BLaER1 treated with 17β-estradiol and CSF1 and Interleukin-3, amounts not matched to agents 10 nM and 100 nM (cell line): Measurements from ENCODE around the gene LYRM4.

ENCODE experiments used
- H3K27ac ChIP-seq, 11 experiments: shearing (Covaris generic); formaldehyde crosslinking; 2 replicates each; pipeline ENCODE4 v1.8.1; 2022
- H3K27me3 ChIP-seq, 11 experiments: shearing (Covaris generic); formaldehyde crosslinking; 2 replicates each; pipeline ENCODE4 v1.8.1; 2022
- H3K36me3 ChIP-seq, 11 experiments: shearing (Covaris generic); formaldehyde crosslinking; 2 replicates each; pipeline ENCODE4 v1.8.1; 2022
- H3K4me1 ChIP-seq, 10 experiments: shearing (Covaris generic); formaldehyde crosslinking; 2 replicates each; pipeline ENCODE4 v1.8.1; 2022
- H3K4me2 ChIP-seq, 11 experiments: shearing (Covaris generic); formaldehyde crosslinking; 2 replicates each; pipeline ENCODE4 v1.8.1; 2022
- H3K4me3 ChIP-seq, 10 experiments: shearing (Covaris generic); formaldehyde crosslinking; 2 replicates each; pipeline ENCODE4 v1.8.1; 2022
- H3K9ac ChIP-seq, 11 experiments: shearing (Covaris generic); formaldehyde crosslinking; 2 replicates each; pipeline ENCODE4 v1.8.1; 2022
- H3K9me3 ChIP-seq, 11 experiments: shearing (Covaris generic); formaldehyde crosslinking; replicated peaks in 1 of 11; 2 replicates each; pipeline ENCODE4 v1.8.1; 2022
- H4K20me1 ChIP-seq, 11 experiments: shearing (Covaris generic); formaldehyde crosslinking; 2 replicates each; pipeline ENCODE4 v1.8.1; 2022
- Cebpa-rat ChIP-seq, 11 experiments: shearing (Covaris generic); IDR thresholded peaks; 2 replicates each; pipeline ENCODE4 v1.8.1; 2022

Gene LYRM4

DNA sequence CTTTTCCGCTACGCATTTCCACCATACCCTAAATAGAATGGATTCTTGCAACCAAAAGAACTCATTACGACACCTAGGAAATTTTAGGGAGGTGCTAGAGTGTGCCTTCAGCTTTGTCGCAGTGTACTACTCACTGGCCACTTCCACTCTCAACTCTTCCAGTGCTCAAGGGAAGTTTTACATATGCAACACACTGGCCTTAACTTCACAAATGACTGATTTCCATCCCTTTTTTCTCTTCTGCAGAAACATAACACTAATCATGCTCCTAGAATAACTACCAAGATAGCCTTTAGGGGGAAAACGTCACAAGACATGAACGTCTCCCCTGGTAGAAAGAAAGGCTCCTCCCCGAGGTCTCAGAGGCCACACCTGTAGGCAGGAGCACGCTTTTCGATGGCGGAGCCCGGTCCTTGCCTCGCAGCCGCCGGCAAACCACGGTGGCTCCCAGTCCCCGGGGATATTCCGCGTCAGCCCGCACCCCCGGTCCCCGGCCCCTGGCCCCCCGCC lies 584 bp downstream of the LYRM4 start:
- Histone ChIP-seq H3K9me3 (no peaks in the 10 kb centered on the region), H3K4me2 (peak overlapping the region; percentile 80 to 93 (median 86)), H3K27ac (peak overlapping the region; percentile 51 to 100 (median 98); a peak in 21 of 22 replicates), H3K27me3 (no peaks in the 10 kb centered on the region), H4K20me1 (peaks cover 0 to 32% (median 0%) of the 10 kb centered on the region in 11 experiments; a peak in 3 of 22 replicates), H3K4me3 (peak overlapping the region; percentile 80 to 97 (median 88)), H3K9ac (peak overlapping the region; percentile 62 to 99 (median 98)), H3K36me3 (peaks cover 0 to 41% (median 23%) of the 10 kb centered on the region in 11 experiments; a peak in 13 of 22 replicates), H3K4me1 (peaks cover 22 to 34% (median 29%) of the 10 kb centered on the region in 10 experiments)
- TF ChIP-seq Cebpa-rat (IDR thresholded peaks at IDR 0.05) = peak in 3 of 11 experiments; percentile 36 to 83 (median 44); a peak in 4 of 22 replicates

DNA sequence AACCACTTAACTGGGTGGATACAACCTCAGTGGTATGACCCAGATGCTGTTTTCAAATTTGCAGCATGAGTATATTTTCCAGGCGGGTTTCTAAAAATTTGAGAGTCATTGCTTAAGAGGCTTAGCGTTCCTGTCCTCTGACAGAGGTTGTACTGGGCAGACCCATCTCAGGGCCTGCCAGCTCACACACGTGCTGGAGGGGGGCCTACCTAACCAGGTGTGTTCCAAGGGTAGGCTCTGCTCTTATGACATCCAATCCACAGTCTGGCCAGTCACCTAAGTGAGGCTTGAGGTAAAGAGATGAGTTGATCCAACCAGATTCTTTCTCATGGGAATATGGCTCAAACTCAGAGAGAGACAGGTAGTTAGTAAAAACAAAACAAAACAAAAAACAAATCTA lies 1.3 kb downstream of the LYRM4 start:
- Histone ChIP-seq H3K4me1 (peaks cover 22 to 34% (median 29%) of the 10 kb centered on the region in 10 experiments), H3K36me3 (peaks cover 0 to 49% (median 30%) of the 10 kb centered on the region in 11 experiments; a peak in 15 of 22 replicates), H4K20me1 (peaks cover 0 to 39% (median 0%) of the 10 kb centered on the region in 11 experiments; a peak in 4 of 22 replicates), H3K9ac (peak overlapping the region; percentile 62 to 99 (median 98); a peak in 21 of 22 replicates), H3K27ac (peak overlapping the region; percentile 51 to 100 (median 98); a peak in 21 of 22 replicates), H3K4me3 (peak overlapping the region; percentile 80 to 97 (median 88)), H3K9me3 (no peaks in the 10 kb centered on the region), H3K27me3 (no peaks in the 10 kb centered on the region), H3K4me2 (peak overlapping the region; percentile 80 to 93 (median 86))
- TF ChIP-seq Cebpa-rat (IDR thresholded peaks at IDR 0.05) = no peak

DNA sequence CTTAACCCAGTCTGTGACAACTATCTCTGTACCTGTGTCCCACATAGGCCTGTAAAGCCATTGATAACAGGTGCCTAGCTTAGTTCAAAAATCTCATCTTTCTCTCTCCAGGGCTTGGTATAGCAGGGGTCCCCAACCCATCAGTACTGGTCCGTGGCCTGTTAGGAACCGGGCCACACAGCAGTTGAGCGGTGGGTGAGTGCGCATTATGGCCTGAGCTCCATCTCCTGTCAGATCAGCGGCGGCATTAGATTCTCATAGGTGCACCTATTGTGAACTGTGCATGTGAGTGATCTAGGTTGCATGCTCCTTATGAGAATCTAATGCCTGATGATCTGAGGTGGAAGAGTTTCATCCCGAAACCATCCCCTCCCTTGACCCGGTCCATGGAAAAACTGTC lies 3.4 kb downstream of the LYRM4 start:
- H3K9me3 ChIP-seq = no peaks in the 10 kb centered on the region
- H3K4me3 ChIP-seq = no peak overlapping the region
- peak overlapping the region in 2 of 11 experiments; percentile 17 to 31; a peak in 2 of 22 replicates for H3K4me2 ChIP-seq
- peaks cover 5 to 68% (median 46%) of the 10 kb centered on the region in 11 experiments; a peak in 17 of 22 replicates for H3K36me3 ChIP-seq
- H3K27me3 ChIP-seq = no peaks in the 10 kb centered on the region
- no peak overlapping the region; a peak in 1 of 22 replicates for H3K27ac ChIP-seq
- no peak for TF ChIP-seq Cebpa-rat (IDR thresholded peaks at IDR 0.05)
- peaks cover 17 to 28% (median 24%) of the 10 kb centered on the region in 10 experiments for H3K4me1 ChIP-seq
- peaks cover 0 to 60% (median 7%) of the 10 kb centered on the region in 11 experiments; a peak in 9 of 22 replicates for H4K20me1 ChIP-seq
- H3K9ac ChIP-seq = no peak overlapping the region

DNA sequence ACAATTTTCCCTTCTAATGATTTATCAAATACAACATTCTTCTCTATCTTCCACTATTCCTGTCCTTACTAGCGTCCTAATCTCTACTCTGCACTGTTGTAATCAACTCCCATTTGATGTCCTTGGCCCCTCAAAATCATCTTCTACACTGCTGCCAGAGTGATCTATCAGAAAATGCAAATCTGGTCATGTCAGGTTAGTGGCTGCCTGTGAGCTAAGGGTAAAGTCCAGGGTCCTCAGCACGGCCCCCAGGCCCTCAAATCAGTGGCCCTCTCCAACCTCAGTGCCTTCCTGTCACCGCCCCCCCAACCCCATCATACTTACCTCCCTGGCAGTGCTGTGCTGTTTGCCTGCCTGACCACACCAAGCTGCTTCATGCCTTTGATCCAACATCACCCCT lies 3.8 kb downstream of the LYRM4 start:
- no peak overlapping the region for H3K4me2 ChIP-seq
- no peak overlapping the region for H3K4me3 ChIP-seq
- no peaks in the 10 kb centered on the region for H3K9me3 ChIP-seq
- H4K20me1 ChIP-seq = peaks cover 0 to 64% (median 7%) of the 10 kb centered on the region in 11 experiments; a peak in 9 of 22 replicates
- no peaks in the 10 kb centered on the region for H3K27me3 ChIP-seq
- no peak overlapping the region for H3K9ac ChIP-seq
- TF ChIP-seq Cebpa-rat (IDR thresholded peaks at IDR 0.05) = no peak
- H3K27ac ChIP-seq = no peak overlapping the region; a peak in 1 of 22 replicates
- H3K4me1 ChIP-seq = peaks cover 13 to 24% (median 20%) of the 10 kb centered on the region in 10 experiments
- peaks cover 9 to 72% (median 46%) of the 10 kb centered on the region in 11 experiments; a peak in 18 of 22 replicates for H3K36me3 ChIP-seq

DNA sequence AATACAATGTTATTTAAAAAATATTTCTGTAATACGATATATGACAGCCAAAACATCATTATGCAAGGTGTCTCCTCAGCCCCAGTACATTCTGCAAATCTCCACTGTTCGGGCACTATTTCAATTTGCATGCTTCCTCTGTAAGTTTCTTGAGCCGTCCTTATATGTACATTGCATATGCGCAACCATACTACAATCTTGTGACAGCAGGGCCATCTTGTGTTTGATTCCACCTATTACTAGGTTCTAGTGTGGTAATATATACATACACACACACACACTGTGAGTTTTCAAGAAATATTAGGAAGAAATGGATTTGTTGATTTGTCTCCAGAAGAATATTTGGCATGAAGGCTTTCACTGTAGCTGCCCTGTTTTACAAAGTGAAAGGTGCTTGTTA lies 9.8 kb downstream of the LYRM4 start:
- Histone ChIP-seq H4K20me1 (peaks cover 0 to 100% (median 50%) of the 10 kb centered on the region in 11 experiments; a peak in 14 of 22 replicates), H3K9me3 (no peaks in the 10 kb centered on the region), H3K36me3 (peaks cover 9 to 64% (median 40%) of the 10 kb centered on the region in 11 experiments; a peak in 19 of 22 replicates), H3K4me2 (no peak overlapping the region), H3K4me1 (peaks cover 0 to 8% (median 0%) of the 10 kb centered on the region in 10 experiments; a peak in 5 of 20 replicates), H3K4me3 (no peak overlapping the region), H3K27ac (no peak overlapping the region), H3K27me3 (no peaks in the 10 kb centered on the region), H3K9ac (no peak overlapping the region)
- no peak for TF ChIP-seq Cebpa-rat (IDR thresholded peaks at IDR 0.05)

DNA sequence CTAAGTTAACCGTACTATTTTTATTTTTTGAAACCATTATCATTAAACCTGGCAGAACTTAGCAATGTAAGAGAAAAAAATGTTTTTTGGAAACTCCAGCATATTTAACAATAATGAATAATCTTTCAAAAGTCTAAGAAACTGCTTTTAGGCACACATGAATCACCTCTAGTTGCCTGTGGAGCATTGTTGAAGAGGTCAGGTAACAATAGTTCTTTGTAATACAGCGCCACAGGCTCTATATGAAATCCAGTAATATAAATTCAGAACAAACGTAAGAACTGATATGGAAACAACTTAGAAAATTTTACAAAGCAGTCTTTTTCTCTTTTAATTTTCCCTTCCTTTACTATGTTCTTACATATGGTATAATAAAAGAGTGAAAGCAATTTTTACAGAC lies 10.3 kb downstream of the LYRM4 start:
- Histone ChIP-seq H3K4me3 (no peak overlapping the region), H3K27me3 (no peaks in the 10 kb centered on the region), H3K27ac (no peak overlapping the region), H3K4me1 (peaks cover 0 to 13% (median 0%) of the 10 kb centered on the region in 10 experiments; a peak in 5 of 20 replicates), H3K4me2 (no peak overlapping the region), H3K9ac (no peak overlapping the region), H3K9me3 (no peaks in the 10 kb centered on the region), H3K36me3 (peaks cover 9 to 64% (median 42%) of the 10 kb centered on the region in 11 experiments; a peak in 19 of 22 replicates), H4K20me1 (peaks cover 0 to 100% (median 54%) of the 10 kb centered on the region in 11 experiments; a peak in 14 of 22 replicates)
- no peak for TF ChIP-seq Cebpa-rat (IDR thresholded peaks at IDR 0.05)

DNA sequence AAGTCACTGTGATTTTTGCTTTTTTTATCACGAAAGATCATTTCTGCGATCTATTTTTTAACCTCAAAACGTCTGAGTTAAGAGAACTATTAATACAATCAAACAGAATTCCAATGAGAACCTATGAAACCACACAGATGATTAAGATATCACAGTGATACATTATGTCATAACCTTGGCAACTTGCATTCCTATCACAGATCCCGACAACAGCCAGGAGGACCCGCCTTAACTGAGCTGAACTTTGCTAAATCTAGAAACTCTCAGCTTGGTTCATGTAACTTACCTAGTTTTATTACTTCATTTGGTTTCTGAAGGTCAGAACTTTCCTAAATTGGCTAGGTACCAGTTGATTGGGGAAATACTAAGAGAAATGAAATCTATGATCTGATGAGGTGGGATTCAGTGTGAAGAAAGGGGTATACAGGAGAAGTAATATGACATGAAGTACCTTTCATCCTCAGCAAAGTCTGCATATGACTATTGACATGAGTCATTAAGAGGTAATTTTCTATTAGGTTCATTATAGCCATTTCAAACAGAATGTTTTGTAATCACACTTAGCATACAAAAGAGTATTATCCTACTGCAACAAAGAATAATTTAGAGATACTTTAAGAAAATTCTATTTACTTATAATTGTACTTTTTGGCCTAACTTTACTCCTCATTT lies 11.2 kb downstream of the LYRM4 start:
- Histone ChIP-seq H4K20me1 (peaks cover 0 to 98% (median 57%) of the 10 kb centered on the region in 11 experiments; a peak in 14 of 22 replicates), H3K4me1 (peaks cover 0 to 13% (median 0%) of the 10 kb centered on the region in 10 experiments; a peak in 5 of 20 replicates), H3K9me3 (no peaks in the 10 kb centered on the region), H3K27ac (no peak overlapping the region), H3K4me2 (no peak overlapping the region), H3K9ac (no peak overlapping the region), H3K4me3 (no peak overlapping the region), H3K27me3 (no peaks in the 10 kb centered on the region), H3K36me3 (peaks cover 9 to 62% (median 41%) of the 10 kb centered on the region in 11 experiments; a peak in 20 of 22 replicates)
- no peak for TF ChIP-seq Cebpa-rat (IDR thresholded peaks at IDR 0.05)

DNA sequence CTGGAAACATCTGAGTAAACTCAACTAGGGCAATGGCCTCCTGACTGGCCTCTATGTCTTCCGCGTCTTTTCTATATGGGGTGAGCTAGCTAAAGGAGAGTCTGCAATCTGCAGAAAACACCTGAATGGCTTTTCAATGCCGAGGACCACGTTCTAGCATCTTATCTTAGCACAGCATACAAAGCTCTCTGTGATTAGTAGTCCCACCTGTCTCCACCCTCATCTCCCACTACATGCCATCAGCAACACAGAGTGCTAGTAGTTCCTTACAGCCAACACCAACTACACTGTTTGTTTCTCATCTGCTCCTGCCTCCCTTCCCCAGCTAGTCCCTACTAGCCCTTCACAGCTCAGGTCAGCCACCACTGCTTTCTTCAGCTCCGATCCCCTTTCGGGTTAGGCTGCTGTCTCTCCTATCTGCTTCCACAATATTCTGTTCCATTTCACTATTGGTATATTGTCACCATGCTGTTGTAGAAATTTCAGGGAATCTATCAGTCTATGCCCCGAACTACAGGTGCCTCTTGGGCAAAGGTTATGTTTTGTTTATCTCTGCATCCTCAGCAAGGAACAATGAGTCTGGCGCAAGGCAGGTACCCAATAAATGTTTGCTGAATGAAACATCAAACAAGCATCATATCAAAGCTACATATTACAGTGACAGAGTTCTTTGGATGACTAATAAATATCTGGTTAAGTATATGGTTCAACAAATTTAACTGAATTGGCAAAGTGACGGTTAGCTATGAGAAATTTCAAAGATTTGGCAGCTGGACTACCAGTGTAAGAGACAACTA lies 12.2 kb downstream of the LYRM4 start:
- H3K9me3 ChIP-seq = no peaks in the 10 kb centered on the region
- no peak for TF ChIP-seq Cebpa-rat (IDR thresholded peaks at IDR 0.05)
- H4K20me1 ChIP-seq = peaks cover 0 to 98% (median 56%) of the 10 kb centered on the region in 11 experiments; a peak in 14 of 22 replicates
- no peak overlapping the region for H3K27ac ChIP-seq
- no peak overlapping the region for H3K4me2 ChIP-seq
- no peak overlapping the region for H3K9ac ChIP-seq
- no peak overlapping the region for H3K4me3 ChIP-seq
- H3K27me3 ChIP-seq = no peaks in the 10 kb centered on the region
- peaks cover 0 to 13% (median 0%) of the 10 kb centered on the region in 10 experiments; a peak in 5 of 20 replicates for H3K4me1 ChIP-seq
- peaks cover 4 to 55% (median 37%) of the 10 kb centered on the region in 11 experiments; a peak in 17 of 22 replicates for H3K36me3 ChIP-seq
